ENCODE measurements around the gene FHL1. TPM values are rescaled to one million over a fixed set of nuclear protein-coding genes. Genes with fewer than 3 reads are reported as not detected.

The FHL1 gene
- total and polyA plus RNA-seq, 9 donors, result 62.0 to 508 (median 98.5) TPM

- Histone ChIP-seq H3K36me3 (no peaks in the 10 kb centered on the region), H3K9me3 (no peaks in the 10 kb centered on the region), H3K27ac (no peak overlapping the region), H3K4me1 (ENCODE audit: insufficient read depth) (peaks cover 4% of the 10 kb centered on the region), H3K4me3 (no peak overlapping the region), H3K27me3 (no peaks in the 10 kb centered on the region)
- DNase-seq, result no peak
- TF ChIP-seq POLR2A (IDR thresholded peaks at IDR 0.05) (no peak), CTCF (IDR thresholded peaks at IDR 0.05) (no peak), EP300 (IDR thresholded peaks at IDR 0.05) (no peak)
- 56 to 64% (median 58%) methylated on average over 2 of the region's 2 CpGs for WGBS, 3 donors
- intact Hi-C loops (cut with DNase I), result no loop called here
Measured at GRCh38 chrX:136189222-136189621, 41.9 kb downstream of the FHL1 start.

DNA sequence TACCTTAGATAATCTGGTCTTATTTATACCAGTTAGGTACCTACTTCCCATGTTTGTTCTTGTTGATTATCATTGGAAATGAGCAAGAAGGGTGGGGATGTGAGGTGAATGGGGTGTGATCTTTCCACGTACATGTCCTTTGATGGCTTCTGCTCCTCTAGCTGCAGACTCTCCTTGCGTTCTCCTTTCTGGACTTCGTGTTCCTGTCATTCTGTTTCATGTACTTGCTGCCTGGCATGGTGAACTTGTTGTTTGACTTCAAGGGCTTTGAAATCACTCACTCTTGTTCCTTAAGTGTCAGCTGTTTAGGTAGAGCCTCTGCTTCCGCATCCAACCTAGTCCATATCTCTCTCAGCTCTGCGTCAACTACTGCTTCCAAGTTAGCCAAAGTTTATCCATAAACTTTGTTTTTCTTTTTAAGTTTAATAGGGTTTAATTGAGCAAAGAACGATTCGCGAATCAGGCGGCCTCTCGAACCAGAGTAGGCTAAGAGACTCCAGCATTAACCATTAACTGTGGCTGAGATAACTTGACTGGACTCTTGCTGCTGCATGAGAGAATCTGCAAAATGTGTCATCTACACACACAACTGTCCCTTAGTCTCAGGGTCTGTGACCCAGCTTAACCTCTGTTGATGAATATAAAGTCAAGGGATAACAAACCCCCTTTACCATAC, 42.8 kb downstream of the FHL1 start:
- no peak for TF ChIP-seq EP300 (IDR thresholded peaks at IDR 0.05)
- no peak for TF ChIP-seq CTCF (IDR thresholded peaks at IDR 0.05)
- no peak for TF ChIP-seq POLR2A (IDR thresholded peaks at IDR 0.05)
- intact Hi-C loops (cut with DNase I), result no loop called here
- Histone ChIP-seq H3K4me3 (no peak overlapping the region), H3K27me3 (no peaks in the 10 kb centered on the region), H3K36me3 (no peaks in the 10 kb centered on the region), H3K9me3 (no peaks in the 10 kb centered on the region), H3K4me1 (ENCODE audit: insufficient read depth) (peaks cover 4% of the 10 kb centered on the region), H3K27ac (no peak overlapping the region)
- 79 to 86% (median 83%) methylated on average over 10 of the region's 10 CpGs for WGBS, 3 donors
- DNase-seq, result no peak

- Histone ChIP-seq H3K9me3 (no peaks in the 10 kb centered on the region), H3K36me3 (no peaks in the 10 kb centered on the region), H3K4me3 (no peak overlapping the region), H3K27me3 (no peaks in the 10 kb centered on the region), H3K4me1 (ENCODE audit: insufficient read depth) (peaks cover 2% of the 10 kb centered on the region), H3K27ac (no peak overlapping the region)
- no peak for DNase-seq
- 75 to 82% (median 78%) methylated on average over 6 of the region's 6 CpGs for WGBS, 3 donors
- TF ChIP-seq POLR2A (IDR thresholded peaks at IDR 0.05), result no peak
- intact Hi-C loops (cut with DNase I), result no loop called here
Measured at GRCh38 chrX:136191171-136191570, 43.8 kb downstream of the FHL1 start.

DNA sequence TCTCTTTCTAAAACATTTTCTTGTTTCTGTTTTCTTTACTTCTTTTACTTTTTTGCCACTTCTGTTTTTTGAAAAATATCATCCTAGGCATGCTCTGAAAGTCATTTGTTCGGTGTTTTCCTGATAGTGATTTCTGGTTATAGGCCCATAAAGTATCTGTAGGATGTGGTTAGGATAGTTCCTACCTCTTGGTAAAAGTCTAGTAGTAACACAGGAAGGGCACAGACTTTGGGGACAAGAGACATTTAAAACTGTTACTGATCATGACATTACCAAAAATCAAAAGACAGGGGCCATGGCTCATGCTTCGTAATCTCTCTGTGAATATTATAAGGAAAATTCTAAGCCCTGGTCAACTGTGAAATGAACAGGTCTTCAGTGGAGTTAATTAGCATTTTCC, 44.8 kb downstream of the FHL1 start:
- no peak for DNase-seq
- WGBS, 3 donors, result 70 to 72% (median 71%) methylated on average over 2 of the region's 2 CpGs
- intact Hi-C loops (cut with DNase I), result no loop called here
- Histone ChIP-seq H3K27me3 (no peaks in the 10 kb centered on the region), H3K4me3 (no peak overlapping the region), H3K4me1 (ENCODE audit: insufficient read depth) (peaks cover 2% of the 10 kb centered on the region), H3K36me3 (no peaks in the 10 kb centered on the region), H3K27ac (no peak overlapping the region), H3K9me3 (no peaks in the 10 kb centered on the region)
- no peak for TF ChIP-seq EP300 (IDR thresholded peaks at IDR 0.05)
- no peak for TF ChIP-seq POLR2A (IDR thresholded peaks at IDR 0.05)
- TF ChIP-seq CTCF (IDR thresholded peaks at IDR 0.05), result no peak

DNA sequence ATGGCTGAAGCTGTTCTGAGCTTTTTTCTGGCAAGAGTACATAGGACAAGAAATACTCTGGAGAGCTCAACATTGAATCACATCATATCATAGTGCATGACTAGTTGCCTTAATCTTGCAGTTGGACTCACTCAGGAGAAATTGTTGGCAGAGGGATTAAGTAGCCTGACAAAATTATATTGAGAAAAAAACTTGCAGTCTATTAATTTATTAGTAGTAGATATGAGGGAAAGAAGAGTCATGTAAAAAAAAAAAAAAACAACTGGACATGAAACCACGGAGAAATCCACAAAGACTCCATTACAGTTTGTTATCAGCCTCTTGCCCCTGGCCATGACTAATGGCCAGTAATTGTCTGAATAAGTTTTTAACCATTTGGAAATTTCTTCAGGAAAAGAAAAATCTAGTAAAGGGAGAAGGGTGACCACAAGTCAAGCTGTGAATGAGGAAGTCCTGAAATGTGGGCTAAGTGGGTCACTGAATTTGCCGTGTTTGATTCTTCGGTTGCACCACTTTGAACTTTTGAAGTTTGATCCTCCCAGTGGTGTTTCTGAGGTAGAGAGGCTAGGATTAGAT, 45.6 kb downstream of the FHL1 start:
- WGBS, 3 donors, result 51 to 66% (median 53%) methylated on average over 3 of the region's 3 CpGs
- no peaks in the 10 kb centered on the region for H3K9me3 ChIP-seq
- H3K4me3 ChIP-seq, result no peak overlapping the region
- H3K4me1 ChIP-seq (ENCODE audit: insufficient read depth), result peaks cover 2% of the 10 kb centered on the region
- intact Hi-C loops (cut with DNase I), result no loop called here
- TF ChIP-seq POLR2A (IDR thresholded peaks at IDR 0.05) (no peak), CTCF (IDR thresholded peaks at IDR 0.05) (no peak), EP300 (IDR thresholded peaks at IDR 0.05) (no peak)
- H3K36me3 ChIP-seq, result no peaks in the 10 kb centered on the region
- no peak for DNase-seq
- H3K27me3 ChIP-seq, result no peaks in the 10 kb centered on the region
- H3K27ac ChIP-seq, result no peak overlapping the region

Measured in ovary (tissue), 9 donors.